Stimulated activated CD8-positive, alpha-beta memory T cell treated with anti-CD3 and anti-CD28 coated beads, Interleukin-12 subunit alpha, Interleukin-12 subunit beta, amount 100 ng/mL, for 4 hours (primary cell): Measurements from ENCODE around the gene PCBP1.
"Not testable (repeated sequence)": the region's sequence is repeated elsewhere in the genome, so short reads cannot be mapped to it uniquely, and the experiment has no call there.

Experiments
- DNase-seq: peaks from one replicate; pipeline ENCODE4 v3.0.0-alpha.2; 2020; ENCODE audit warnings: low read depth

Gene PCBP1

DNA sequence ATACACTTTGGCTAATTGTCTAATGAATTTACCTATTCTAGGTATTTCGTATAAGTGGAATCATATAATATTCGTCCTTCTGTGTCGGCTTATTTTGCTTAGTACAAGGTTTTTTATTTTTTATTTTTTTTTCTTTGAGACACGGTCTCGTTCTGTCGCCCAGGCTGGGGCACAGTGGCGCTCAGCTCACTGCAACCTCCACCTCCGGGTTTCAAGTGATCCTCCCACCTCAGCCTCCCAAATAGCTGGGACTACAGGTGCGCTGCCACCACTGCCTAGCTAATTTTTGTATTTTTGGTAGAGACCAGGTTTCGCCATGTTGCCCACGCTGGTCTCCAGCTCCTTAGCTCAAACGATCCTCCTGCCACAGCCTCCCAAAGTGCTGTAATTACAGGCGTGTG, 38.2 kb downstream of the PCBP1 start:
- DNase-seq: no peak

DNA sequence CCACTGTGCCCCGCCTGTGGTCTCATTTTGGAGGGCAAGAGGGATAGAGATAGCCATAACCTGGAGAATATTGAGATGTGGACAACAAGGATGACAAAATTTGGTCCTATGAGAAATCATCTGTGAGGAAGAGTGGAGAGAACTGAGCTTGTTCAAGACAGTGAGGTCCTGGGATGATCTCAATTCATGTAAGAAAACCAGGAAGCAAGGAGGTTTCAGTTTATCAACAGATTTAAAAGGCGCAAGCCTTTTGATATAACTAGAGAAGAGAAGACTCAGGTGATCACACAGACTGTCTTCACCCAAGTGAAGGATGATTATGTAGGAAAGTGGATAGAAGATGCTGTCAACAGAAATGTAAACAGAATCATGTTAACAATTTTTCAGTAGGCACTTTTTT, 39.1 kb downstream of the PCBP1 start:
- no peak for DNase-seq

DNA sequence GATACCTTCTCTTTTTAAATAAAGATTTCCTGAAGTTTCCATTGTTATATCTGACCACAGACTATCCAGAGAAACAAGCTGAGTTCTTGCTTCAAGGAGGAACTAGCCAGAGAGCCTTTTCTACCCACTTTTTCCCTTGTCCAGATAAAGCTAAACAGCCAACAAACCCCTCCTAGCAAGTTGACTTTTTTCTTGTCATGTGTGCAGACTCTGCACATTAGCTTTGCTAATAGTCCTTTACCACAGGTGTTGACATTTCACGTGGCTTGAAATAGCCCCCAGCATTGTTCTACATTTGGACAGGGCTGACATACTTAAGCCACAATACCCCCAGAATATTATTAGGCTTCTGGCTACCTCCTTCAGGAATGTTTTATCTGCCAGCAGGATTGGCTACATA, 40.7 kb downstream of the PCBP1 start:
- no peak for DNase-seq

DNA sequence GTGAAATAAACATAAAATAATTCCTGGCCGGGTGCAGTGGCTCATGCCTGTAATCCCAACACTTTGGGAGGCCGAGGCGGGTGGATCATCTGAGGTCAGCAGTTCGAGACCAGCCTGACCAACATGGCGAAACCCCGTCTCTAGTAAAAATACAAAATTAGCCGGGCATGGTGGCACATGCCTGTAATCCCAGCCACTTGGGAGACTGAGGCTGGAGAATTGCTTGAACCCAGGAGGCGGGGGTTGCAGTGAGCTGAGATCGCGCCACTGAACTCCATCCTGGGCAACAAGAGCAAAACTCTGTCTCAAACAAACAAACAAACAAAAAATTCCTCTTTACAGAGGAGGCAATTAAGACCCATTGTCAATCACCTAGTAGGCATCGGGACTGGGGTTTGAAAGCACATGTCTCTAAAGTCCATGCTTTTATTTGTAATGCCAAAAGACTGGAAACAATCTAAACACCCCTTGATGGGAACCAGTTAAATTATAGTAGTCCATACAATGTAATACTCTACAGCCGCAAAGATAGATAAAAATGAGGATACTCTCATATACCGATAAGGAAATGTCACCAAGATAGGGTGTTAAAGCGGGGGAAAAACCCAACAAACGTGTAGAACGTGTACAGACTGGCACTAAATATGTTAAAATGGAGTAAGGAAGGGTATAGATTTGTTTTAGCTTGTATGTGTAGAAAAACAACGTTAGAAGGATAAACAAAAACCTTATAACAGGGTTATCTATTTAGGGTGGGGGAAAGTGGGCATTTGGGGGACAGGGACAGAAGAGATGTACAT, 44.3 kb downstream of the PCBP1 start:
- not testable (repeated sequence) for DNase-seq

DNA sequence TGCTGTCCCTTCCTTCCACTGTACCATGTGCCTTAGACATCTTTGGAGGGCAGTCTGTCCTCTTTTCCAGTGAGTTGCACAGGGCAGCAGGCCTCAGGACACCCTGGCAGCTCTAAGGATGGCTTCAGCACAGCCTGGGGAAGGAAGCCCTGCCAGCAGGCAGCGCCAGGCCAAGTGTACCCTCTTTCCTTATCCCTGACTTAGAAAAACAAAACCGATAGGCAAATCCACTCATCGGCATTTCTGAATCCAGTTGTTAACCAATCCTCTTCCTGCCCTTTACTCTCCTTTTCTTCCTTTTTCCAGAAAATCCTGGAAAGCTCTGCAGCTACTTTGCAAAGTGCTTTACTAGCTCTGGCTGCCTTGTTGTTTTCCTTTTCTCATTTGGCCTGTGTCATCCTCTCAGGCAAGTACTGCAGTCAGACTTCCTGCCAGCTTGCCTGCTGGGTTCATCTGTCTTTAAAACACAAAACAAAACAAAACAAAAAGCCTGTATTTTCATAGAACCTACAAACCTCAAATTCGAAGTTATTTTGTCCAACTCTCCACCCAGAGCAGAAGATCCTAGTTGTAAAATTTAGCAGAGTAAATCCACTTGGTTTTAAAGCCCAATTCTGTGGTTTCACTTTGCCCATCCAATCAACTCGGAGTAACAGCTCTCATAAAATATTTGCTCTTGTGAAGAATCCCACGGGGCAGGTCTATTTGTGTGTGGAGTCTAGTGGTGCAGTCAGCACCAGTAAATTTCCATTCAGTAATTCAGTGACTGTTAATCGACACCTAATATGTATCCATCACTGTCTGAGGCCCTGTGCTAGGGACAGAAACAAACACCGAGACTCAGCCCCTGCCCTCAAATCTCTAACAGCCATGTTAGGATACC, 45.2 kb downstream of the PCBP1 start:
- no peak for DNase-seq

DNA sequence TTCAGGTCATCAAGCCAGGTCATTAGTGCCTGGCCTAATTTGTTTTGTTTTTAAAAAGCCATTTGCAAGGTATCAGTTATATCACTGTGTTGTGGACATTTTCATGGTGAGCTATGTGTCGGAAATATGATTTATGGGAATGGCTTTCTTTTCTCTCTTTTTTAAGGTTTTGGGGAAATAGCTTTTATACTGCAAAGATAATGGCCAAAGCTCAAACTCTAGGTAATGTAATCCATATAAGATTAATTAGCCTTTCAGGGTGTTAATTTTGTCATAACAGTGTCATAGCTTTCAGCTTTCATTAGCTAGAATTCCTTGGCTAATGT, 45.8 kb downstream of the PCBP1 start:
- no peak for DNase-seq

DNA sequence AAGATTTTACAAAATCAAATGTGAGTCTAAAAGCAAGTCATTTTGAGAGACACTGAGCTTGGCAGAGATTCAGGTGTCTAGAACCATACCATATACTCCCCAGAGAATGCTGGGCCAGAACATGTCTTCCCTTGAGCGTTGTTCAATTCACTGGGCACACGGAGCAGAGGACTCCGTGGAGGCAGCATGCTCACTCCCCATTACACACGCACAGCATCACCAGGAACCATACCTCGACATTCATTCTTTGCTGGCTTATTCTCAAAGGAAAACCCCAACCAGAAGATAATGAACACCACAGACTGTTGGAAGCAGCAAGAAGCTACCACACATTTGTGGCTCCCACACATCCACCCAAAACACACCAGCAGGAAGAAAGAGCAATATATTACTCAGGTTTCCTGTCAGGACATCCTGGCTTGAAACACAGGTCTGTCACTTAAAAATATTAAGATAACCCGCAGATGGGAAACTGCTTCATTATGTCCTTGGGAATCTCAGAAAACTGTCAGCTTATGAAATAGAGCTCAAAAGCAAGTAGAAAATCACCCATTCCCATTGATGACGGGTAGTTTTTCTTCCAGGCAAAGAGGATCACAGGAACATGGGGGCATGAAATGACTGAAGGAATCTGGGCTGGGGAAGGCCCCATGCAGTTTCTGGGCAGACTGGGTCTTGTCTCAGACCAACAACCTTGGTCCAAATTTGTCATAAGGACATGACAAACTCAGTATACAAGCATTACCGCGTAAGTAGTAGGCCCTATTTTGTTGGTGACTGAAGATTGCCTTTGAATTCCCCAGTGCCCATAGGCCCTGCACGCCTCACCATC, 46.4 kb downstream of the PCBP1 start:
- DNase-seq: no peak

DNA sequence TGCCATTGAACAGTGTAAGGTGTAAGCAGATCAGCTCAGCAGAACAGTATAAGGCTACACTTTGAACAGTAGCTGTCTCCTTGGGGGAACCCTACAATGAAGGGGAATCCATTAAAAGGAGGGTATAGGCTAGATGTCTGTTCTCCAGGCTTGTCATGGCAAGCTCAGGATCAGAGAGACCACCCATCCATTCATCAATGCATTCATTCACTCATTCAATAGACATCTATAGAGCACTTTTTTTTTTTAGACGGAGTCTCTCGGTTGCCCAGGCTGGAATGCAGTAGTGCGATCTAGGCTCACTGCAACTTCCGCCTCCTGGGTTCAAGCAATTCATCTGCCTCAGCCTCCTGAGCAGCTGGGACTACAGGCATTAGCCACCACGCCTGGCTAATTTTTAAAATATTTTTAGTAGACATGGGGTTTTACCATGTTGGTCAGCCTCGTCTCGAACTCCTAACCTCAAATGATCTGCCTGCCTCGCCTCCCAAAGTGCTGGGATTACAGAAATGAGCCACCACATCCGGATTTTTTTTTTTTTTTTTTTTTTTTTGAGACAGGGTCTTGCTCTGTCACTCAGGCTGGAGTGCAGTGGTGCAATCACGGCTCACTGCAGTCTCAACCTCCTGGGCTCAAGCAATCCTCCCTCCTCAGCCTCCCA, 47.2 kb downstream of the PCBP1 start:
- DNase-seq: not testable (repeated sequence)
